GM23248 (cell line): Measurements from ENCODE around the gene CFAP58. TPM values are rescaled to one million over a fixed set of nuclear protein-coding genes. Genes with fewer than 3 reads are reported as not detected.

ENCODE experiments used
- DNase-seq: peaks from one replicate; pipeline ENCODE4 v3.0.0-alpha.2; 2015
- H2AFZ ChIP-seq: fragments of 200-600 bp; sonication (generic); 2 replicates; pipeline ENCODE4 v1.6.1; 2016; ENCODE audit warnings: antibody characterized with exemption
- H3F3A ChIP-seq: fragments of 200-600 bp; sonication (generic); 2 replicates; pipeline ENCODE4 v1.6.1; 2016; ENCODE audit warnings: mild to moderate bottlenecking, antibody characterized with exemption, mixed run types; ENCODE audit not compliant: insufficient read depth
- H3K27ac ChIP-seq: fragments of 200-600 bp; sonication (generic); 2 replicates; pipeline ENCODE4 v1.5.1; 2016; ENCODE audit warnings: mild to moderate bottlenecking
- H3K27me3 ChIP-seq: fragments of 200-600 bp; sonication (generic); replicated peaks from 2 replicates; pipeline ENCODE4 v1.6.1; 2016; ENCODE audit warnings: mild to moderate bottlenecking; ENCODE audit not compliant: insufficient read depth
- H3K36me3 ChIP-seq: fragments of 200-600 bp; sonication (generic); 2 replicates; pipeline ENCODE4 v1.6.1; 2016; ENCODE audit warnings: low read depth, mild to moderate bottlenecking
- H3K4me1 ChIP-seq: fragments of 200-600 bp; sonication (generic); 2 replicates; pipeline ENCODE4 v1.6.1; 2016; ENCODE audit warnings: mild to moderate bottlenecking; ENCODE audit not compliant: insufficient read depth
- H3K4me2 ChIP-seq: fragments of 200-600 bp; sonication (generic); one replicate; pipeline ENCODE4 v1.6.1; 2016; ENCODE audit warnings: mild to moderate bottlenecking; ENCODE audit not compliant: unreplicated experiment
- H3K4me3 ChIP-seq: fragments of 200-600 bp; sonication (generic); 2 replicates; pipeline ENCODE4 v1.5.1; 2016; ENCODE audit warnings: mild to moderate bottlenecking
- H3K79me2 ChIP-seq: fragments of 200-600 bp; sonication (generic); 2 replicates; pipeline ENCODE4 v1.6.1; 2016; ENCODE audit warnings: mild to moderate bottlenecking; ENCODE audit not compliant: insufficient read depth
- H3K9ac ChIP-seq: fragments of 200-600 bp; sonication (generic); 2 replicates; pipeline ENCODE4 v1.6.1; 2016; ENCODE audit warnings: mild to moderate bottlenecking
- H3K9me2 ChIP-seq: fragments of 200-600 bp; sonication (generic); 2 replicates; pipeline ENCODE4 v1.6.1; 2016; ENCODE audit warnings: mixed run types, mild to moderate bottlenecking, moderate library complexity; ENCODE audit not compliant: insufficient read depth
- H3K9me3 ChIP-seq: fragments of 200-600 bp; sonication (generic); one replicate; pipeline ENCODE4 v1.6.1; 2017; ENCODE audit warnings: low read depth
- H4K20me1 ChIP-seq: fragments of 200-600 bp; sonication (generic); 2 replicates; pipeline ENCODE4 v1.6.0; 2016; ENCODE audit not compliant: insufficient read depth
- EZH2 ChIP-seq: fragments of 200-600 bp; sonication (generic); IDR thresholded peaks from 2 replicates; pipeline ENCODE4 v1.6.1; 2018; ENCODE audit warnings: antibody characterized with exemption, mild to moderate bottlenecking; ENCODE audit not compliant: insufficient read depth, poor library complexity, severe bottlenecking
- EZH2phosphoT487 ChIP-seq: fragments of 200-600 bp; sonication (generic); IDR thresholded peaks from 2 replicates; pipeline ENCODE4 v1.6.1; 2018; ENCODE audit warnings: antibody characterized with exemption, moderate library complexity, mild to moderate bottlenecking, low read depth; ENCODE audit not compliant: insufficient read depth
- WGBS, 2 experiments: methylation state at CpG; one replicate each; pipeline ENCODE4 v1.1.6; 2015 to 2017; ENCODE audit warnings: low lambda C conversion rate in 2 of 2, low coverage in 1 of 2; ENCODE audit errors: missing lambda C conversion rate in 2 of 2; 5-methylcytosine and 5-hydroxymethylcytosine counted together
- in situ Hi-C: fragments of 300-500 bp; cut with MboI; formaldehyde crosslinking; loops from 2 replicates; pipeline ENCODE4 v1.15.0; 2020
- polyA plus RNA-seq: library from polyadenylated mRNA; unstranded; fragments of >200 nt; fragmentation: Nextera tagmentation; extraction: Ambion mirVana; gene quantifications from 2 replicates; pipeline ENCODE4 v1.2.1, GENCODE V29; 2016
- total RNA-seq: library from RNA; depleted of rRNA; stranded (reverse); fragments of >200 nt; shearing (Covaris generic); gene quantifications from 2 replicates; pipeline ENCODE4 v1.2.3, GENCODE V29; 2014

The CFAP58 gene
- total and polyA plus RNA-seq, 2 experiments from 2014 or later, result 0.22 to 0.30 TPM

DNA sequence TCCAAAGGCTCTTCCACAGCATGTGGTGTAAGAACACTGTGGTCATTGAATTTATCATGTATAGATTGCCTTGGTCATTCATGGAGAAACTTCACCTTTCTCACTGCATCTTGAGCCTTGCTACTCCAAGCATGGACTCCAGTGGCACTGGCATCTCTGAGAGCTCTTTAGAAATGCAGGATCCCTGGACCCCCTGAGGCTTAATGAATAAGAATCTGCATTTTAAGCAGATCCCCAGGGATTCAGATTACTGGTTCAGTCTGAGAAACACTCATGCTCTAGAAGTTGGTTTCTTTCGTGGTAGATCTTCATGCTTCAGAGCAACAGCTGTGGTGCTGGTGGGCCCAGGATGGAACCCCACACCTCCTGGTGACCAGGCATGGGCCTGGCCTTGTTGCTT is 63.2 kb downstream of the CFAP58 start:
- no peaks in the 10 kb centered on the region for H3K9me3 ChIP-seq
- H3F3A ChIP-seq, result no peaks in the 10 kb centered on the region
- no peaks in the 10 kb centered on the region for H3K9me2 ChIP-seq
- no peak for DNase-seq
- no peak overlapping the region for H3K4me2 ChIP-seq
- no peaks in the 10 kb centered on the region for H3K4me1 ChIP-seq
- H3K36me3 ChIP-seq, result no peaks in the 10 kb centered on the region
- TF ChIP-seq EZH2 (no peak), EZH2phosphoT487 (no peak)
- H3K27ac ChIP-seq, result no peak overlapping the region
- no peak overlapping the region for H3K9ac ChIP-seq
- no peaks in the 10 kb centered on the region for H3K79me2 ChIP-seq
- H3K27me3 ChIP-seq, result no peaks in the 10 kb centered on the region
- H2AFZ ChIP-seq, result no peak overlapping the region
- WGBS, 2 experiments, result 73 to 95% methylated on average over 1 of the region's 1 CpG
- no peaks in the 10 kb centered on the region for H4K20me1 ChIP-seq
- H3K4me3 ChIP-seq, result no peak overlapping the region
- in situ Hi-C loops, result loop anchor here (25.0 kb wide), 1 partner anchor 495 kb away; no protein-coding TSS in a partner anchor

DNA sequence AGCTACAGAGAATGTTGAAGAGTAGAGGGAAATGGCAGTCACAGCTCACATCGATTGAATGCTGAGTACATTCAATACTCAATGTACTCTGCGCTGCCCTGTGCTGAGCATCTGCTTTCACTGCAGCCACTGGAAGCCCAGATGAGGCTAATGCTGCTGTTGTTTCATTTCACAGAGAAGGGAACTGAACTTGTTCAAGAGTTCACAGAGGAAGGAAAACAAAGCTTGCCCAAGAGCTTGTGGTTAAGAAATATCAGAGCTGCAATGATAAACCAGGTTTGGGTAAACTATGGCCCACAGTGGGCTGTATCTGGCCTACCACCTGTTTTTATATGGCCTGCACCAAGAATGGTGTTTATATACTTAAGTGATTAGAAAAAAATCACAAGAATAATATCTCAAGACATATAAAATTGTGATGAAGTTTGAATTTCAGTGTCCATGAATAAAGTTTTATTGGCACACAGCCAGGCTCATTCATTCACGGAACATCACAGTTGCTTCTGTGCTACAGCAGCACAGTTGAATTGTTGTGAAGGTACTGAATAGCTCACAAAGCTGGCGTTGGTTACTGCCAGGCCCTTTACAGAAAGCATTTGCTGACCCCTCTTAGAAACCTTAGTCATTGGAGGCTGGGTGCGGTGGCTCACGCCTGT is 64.1 kb downstream of the CFAP58 start:
- no peaks in the 10 kb centered on the region for H3K9me2 ChIP-seq
- 79 to 83% methylated on average over 6 of the region's 6 CpGs for WGBS, 2 experiments
- no peak overlapping the region for H3K27ac ChIP-seq
- no peaks in the 10 kb centered on the region for H3K36me3 ChIP-seq
- H3K9ac ChIP-seq, result no peak overlapping the region
- no peak overlapping the region for H3K4me2 ChIP-seq
- no peaks in the 10 kb centered on the region for H3F3A ChIP-seq
- in situ Hi-C loops, result loop anchor here (25.0 kb wide), 1 partner anchor 495 kb away; no protein-coding TSS in a partner anchor
- no peak overlapping the region for H3K4me3 ChIP-seq
- DNase-seq, result no peak
- no peak overlapping the region for H2AFZ ChIP-seq
- H4K20me1 ChIP-seq, result no peaks in the 10 kb centered on the region
- no peaks in the 10 kb centered on the region for H3K79me2 ChIP-seq
- no peaks in the 10 kb centered on the region for H3K27me3 ChIP-seq
- H3K9me3 ChIP-seq, result no peaks in the 10 kb centered on the region
- no peaks in the 10 kb centered on the region for H3K4me1 ChIP-seq
- TF ChIP-seq EZH2 (no peak), EZH2phosphoT487 (no peak)

DNA sequence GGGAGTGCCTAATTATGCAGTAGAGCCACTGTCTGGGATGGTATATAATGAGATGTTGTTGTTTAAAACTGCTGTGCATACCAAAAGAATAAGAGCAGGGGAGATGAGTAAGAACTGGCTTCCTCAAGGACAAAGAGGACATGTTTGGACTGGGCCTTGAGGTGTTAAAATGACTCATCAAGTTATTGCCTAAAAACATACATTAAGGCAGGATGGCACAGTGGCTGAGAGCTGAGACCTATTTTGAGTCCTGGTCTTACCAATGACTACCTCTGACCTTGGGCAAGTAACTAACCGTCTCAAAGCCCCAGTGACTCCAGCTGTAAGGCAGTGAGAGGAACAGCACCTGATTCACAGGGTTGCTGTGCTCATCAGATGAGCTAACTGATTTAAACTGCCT is 71.1 kb downstream of the CFAP58 start:
- peak; percentile 46 for DNase-seq
- Histone ChIP-seq H3K9me2 (no peaks in the 10 kb centered on the region), H3K27ac (no peak overlapping the region), H3K9ac (no peak overlapping the region), H4K20me1 (no peaks in the 10 kb centered on the region), H3K27me3 (no peaks in the 10 kb centered on the region), H2AFZ (no peak overlapping the region), H3K79me2 (no peaks in the 10 kb centered on the region), H3K9me3 (no peaks in the 10 kb centered on the region), H3K4me1 (peaks cover 7% of the 10 kb centered on the region; the same call in 1 of the 2 replicates), H3F3A (no peaks in the 10 kb centered on the region), H3K4me2 (no peak overlapping the region), H3K4me3 (no peak overlapping the region), H3K36me3 (no peaks in the 10 kb centered on the region)
- in situ Hi-C loops, result loop anchor here (25.0 kb wide), 1 partner anchor 488 kb away; no protein-coding TSS in a partner anchor
- TF ChIP-seq EZH2 (no peak), EZH2phosphoT487 (no peak)
- 68 to 76% methylated on average over 1 of the region's 1 CpG for WGBS, 2 experiments

DNA sequence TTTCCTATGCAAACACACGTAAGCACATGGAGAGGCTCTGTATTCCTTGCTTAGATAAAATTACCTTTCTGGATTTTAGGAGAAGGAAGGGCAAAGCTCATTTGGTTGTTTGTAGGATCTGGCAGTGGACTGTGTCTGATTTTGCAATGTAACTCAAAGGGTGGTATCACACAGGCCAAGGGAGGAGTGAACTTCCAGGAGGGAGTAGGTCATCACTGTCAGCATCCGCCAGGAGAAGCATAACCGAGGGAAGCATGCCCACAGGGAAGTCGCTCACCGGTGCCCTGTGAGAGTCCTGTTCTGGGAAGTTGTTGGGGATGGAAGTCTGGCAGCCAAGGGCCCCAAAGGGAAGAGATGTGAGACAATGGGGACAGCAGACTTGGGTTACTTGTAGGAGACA is 74.4 kb downstream of the CFAP58 start:
- Histone ChIP-seq H3K9ac (no peak overlapping the region), H3K27me3 (no peaks in the 10 kb centered on the region), H3K27ac (no peak overlapping the region), H3K36me3 (no peaks in the 10 kb centered on the region), H4K20me1 (no peaks in the 10 kb centered on the region), H3K9me3 (no peaks in the 10 kb centered on the region), H3K4me3 (no peak overlapping the region), H3K79me2 (no peaks in the 10 kb centered on the region), H3K4me2 (no peak overlapping the region), H2AFZ (no peak overlapping the region), H3K4me1 (peaks cover 7% of the 10 kb centered on the region; the same call in 1 of the 2 replicates), H3K9me2 (no peaks in the 10 kb centered on the region), H3F3A (no peaks in the 10 kb centered on the region)
- TF ChIP-seq EZH2phosphoT487 (no peak), EZH2 (no peak)
- no peak for DNase-seq
- in situ Hi-C loops, result no loop called here
- 53 to 61% methylated on average over 5 of the region's 5 CpGs for WGBS, 2 experiments
